Adrenal gland (tissue), 5 donors: ENCODE data around the gene HSP90AA1.

ENCODE experiments used
- POLR2A ChIP-seq, 2 donors: fragments of 450-650 bp; IDR thresholded peaks; one replicate each; pipeline ENCODE4 v1.6.1; 2017; ENCODE audit warnings: antibody characterized with exemption in 2 of 2, mild to moderate bottlenecking in 2 of 2, moderate library complexity in 1 of 2
- TF ChIP-seq, protein P1 (sequence below), 6 experiments: fragments of 450-650 bp in 4 of 6; fragments of 200-600 bp in 2 of 6; sonication (generic) in 1 of 6; IDR thresholded peaks; 1 replicate in 5 of 6; 2 replicates in 1 of 6; pipeline versions ENCODE4 v1.5.1 to v1.8.0; 2016 to 2021; ENCODE audit warnings: antibody characterized with exemption in 6 of 6, mild to moderate bottlenecking in 2 of 6, moderate library complexity in 1 of 6
- donor health status: DM: no; HTN: no; CAD: no.

DNA sequence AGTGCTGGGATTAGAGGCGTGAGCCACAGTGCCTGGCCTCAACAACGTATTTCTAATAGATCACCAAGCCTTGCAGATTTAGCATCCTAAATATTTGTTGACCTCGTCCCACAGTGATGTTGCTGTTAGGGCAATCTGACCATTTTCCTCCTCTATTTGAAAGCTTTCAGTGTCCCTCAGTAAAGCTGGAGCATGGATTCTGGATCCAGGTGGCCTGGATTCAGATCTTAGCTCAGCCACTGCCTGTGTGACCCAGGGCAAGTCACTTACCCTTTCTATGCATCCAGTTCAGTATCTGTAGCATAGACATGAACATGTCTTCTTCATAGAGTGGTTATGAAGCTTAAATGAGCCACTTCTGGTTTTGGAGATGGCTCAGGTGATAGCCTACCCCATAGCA is 3.9 kb upstream of the HSP90AA1 start:
- TF ChIP-seq, protein P1, sequence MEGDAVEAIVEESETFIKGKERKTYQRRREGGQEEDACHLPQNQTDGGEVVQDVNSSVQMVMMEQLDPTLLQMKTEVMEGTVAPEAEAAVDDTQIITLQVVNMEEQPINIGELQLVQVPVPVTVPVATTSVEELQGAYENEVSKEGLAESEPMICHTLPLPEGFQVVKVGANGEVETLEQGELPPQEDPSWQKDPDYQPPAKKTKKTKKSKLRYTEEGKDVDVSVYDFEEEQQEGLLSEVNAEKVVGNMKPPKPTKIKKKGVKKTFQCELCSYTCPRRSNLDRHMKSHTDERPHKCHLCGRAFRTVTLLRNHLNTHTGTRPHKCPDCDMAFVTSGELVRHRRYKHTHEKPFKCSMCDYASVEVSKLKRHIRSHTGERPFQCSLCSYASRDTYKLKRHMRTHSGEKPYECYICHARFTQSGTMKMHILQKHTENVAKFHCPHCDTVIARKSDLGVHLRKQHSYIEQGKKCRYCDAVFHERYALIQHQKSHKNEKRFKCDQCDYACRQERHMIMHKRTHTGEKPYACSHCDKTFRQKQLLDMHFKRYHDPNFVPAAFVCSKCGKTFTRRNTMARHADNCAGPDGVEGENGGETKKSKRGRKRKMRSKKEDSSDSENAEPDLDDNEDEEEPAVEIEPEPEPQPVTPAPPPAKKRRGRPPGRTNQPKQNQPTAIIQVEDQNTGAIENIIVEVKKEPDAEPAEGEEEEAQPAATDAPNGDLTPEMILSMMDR (IDR thresholded peaks at IDR 0.05): no peak
- no peak for TF ChIP-seq POLR2A (IDR thresholded peaks at IDR 0.05)
